ENCODE measurements around the gene MPP3.
A peak's percentile ranks its signal among the peaks of the same experiment; 100 is the strongest.
"Not testable (repeated sequence)": the region's sequence is repeated elsewhere in the genome, so short reads cannot be mapped to it uniquely, and the experiment has no call there.

MPP3 gene

GRCh38 chr17:43801844-43802243, 31.1 kb downstream of the MPP3 start:
- no peak for DNase-seq

- no peak for DNase-seq
Measured at GRCh38 chr17:43800736-43801135, 32.2 kb downstream of the MPP3 start.

GRCh38 chr17:43799047-43799446, 33.9 kb downstream of the MPP3 start:
- DNase-seq = no peak

GRCh38 chr17:43798024-43798423, 34.9 kb downstream of the MPP3 start:
- DNase-seq = not testable (repeated sequence)

- not testable (repeated sequence) for DNase-seq
Measured at GRCh38 chr17:43792668-43793067, 40.3 kb downstream of the MPP3 start.

GRCh38 chr17:43791589-43791988, 41.4 kb downstream of the MPP3 start:
- DNase-seq = peak; percentile 68 to 69

GRCh38 chr17:43790311-43790940, 42.5 kb downstream of the MPP3 start:
- DNase-seq = peak; percentile 23 to 28

- no peak for DNase-seq
Measured at GRCh38 chr17:43789482-43789881, 43.5 kb downstream of the MPP3 start.

- DNase-seq = no peak
Measured at GRCh38 chr17:43788540-43788939, 44.4 kb downstream of the MPP3 start.

- no peak for DNase-seq
Measured at GRCh38 chr17:43787728-43788127, 45.2 kb downstream of the MPP3 start.

GRCh38 chr17:43784628-43785101, 48.3 kb downstream of the MPP3 start:
- DNase-seq = no peak

- DNase-seq = no peak
Measured at GRCh38 chr17:43784068-43784467, 48.9 kb downstream of the MPP3 start.

GRCh38 chr17:43782913-43783680, 49.8 kb downstream of the MPP3 start:
- DNase-seq = no peak

- DNase-seq = no peak
Measured at GRCh38 chr17:43780135-43780534, 52.8 kb downstream of the MPP3 start, which contains the start of gene CFAP97D1. CFAP97D1 (plus strand) TSS chr17:43780435; CDS start chr17:43780463, 28 bp downstream.

- peak; percentile 83 to 93 for DNase-seq
Measured at GRCh38 chr17:43779145-43780125, 53.5 kb downstream of the MPP3 start.

GRCh38 chr17:43778337-43779144, 54.4 kb downstream of the MPP3 start, which contains the start of gene DUSP3:
DUSP3 (minus strand) TSS chr17:43778977; CDS start chr17:43778924, 53 bp downstream.
- DNase-seq = peak; percentile 73 to 78

GRCh38 chr17:43774304-43775250, 58.4 kb downstream of the MPP3 start:
- no peak for DNase-seq

- DNase-seq = peak; percentile 99
Measured at GRCh38 chr17:43772877-43773648, 59.9 kb downstream of the MPP3 start.

GRCh38 chr17:43771463-43771862, 61.5 kb downstream of the MPP3 start:
- DNase-seq = no peak

- DNase-seq = no peak
Measured at GRCh38 chr17:43770957-43771356, 62.0 kb downstream of the MPP3 start.

Data from AML-193 (cell line).